GM12873 (cell line): Measurements from ENCODE around the gene MTARC1.

ENCODE experiments used
- TF ChIP-seq, protein P1 (sequence below): IDR thresholded peaks from 2 replicates; pipeline ENCODE4 v1.5.1; 2012; ENCODE audit warnings: low read depth, mild to moderate bottlenecking, moderate library complexity, low read length, control low read depth; ENCODE audit not compliant: insufficient read depth; ENCODE audit errors: missing control alignments

MTARC1 gene

GRCh38 chr1:220786057-220786336, 716 bp upstream of the MTARC1 start:
- TF ChIP-seq, protein P1, sequence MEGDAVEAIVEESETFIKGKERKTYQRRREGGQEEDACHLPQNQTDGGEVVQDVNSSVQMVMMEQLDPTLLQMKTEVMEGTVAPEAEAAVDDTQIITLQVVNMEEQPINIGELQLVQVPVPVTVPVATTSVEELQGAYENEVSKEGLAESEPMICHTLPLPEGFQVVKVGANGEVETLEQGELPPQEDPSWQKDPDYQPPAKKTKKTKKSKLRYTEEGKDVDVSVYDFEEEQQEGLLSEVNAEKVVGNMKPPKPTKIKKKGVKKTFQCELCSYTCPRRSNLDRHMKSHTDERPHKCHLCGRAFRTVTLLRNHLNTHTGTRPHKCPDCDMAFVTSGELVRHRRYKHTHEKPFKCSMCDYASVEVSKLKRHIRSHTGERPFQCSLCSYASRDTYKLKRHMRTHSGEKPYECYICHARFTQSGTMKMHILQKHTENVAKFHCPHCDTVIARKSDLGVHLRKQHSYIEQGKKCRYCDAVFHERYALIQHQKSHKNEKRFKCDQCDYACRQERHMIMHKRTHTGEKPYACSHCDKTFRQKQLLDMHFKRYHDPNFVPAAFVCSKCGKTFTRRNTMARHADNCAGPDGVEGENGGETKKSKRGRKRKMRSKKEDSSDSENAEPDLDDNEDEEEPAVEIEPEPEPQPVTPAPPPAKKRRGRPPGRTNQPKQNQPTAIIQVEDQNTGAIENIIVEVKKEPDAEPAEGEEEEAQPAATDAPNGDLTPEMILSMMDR = no peak

DNA sequence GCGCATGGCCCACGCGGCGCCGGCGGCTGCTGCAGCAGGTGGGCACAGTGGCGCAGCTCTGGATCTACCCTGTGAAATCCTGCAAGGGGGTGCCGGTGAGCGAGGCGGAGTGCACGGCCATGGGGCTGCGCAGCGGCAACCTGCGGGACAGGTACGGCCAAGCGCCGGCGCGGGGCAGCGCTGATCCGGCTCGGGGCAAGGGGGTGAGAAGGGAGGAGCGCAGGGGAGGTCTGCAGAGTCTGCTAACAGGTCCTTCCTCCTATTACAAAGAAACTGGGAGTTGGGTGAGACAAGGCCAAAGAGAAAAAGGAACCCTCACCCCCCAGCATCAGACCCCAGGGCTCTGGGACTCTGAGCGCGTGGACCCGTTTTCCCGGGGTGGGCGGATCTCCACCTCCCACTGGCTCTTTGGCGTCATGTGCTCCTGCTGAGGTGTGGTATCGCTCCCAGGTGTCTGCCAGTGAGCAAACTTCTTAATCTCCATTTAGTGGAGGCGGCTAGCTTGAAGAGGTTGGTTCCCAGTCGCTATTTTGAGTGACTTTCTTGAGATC, 431 bp downstream of the MTARC1 start:
- TF ChIP-seq, protein P1 = no peak

DNA sequence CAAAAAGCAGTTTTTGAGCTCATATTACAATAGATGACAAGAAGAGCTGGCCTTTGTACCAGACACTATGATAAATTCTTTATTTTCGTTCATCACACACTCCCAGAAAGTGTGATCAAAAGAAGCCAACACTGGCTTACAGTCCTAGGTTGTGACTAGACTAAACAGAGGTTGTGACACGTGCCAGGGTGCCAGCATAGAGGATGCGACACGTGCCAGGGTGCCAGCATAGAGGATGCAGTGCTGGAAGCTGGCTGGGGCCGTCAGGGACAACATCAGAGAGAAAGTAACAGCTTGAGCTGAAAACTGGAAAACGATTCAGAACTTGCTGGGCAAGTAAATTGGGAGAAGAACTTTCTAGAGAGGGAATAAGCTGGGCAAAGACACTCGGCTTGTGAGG, 2.2 kb downstream of the MTARC1 start:
- TF ChIP-seq, protein P1 = no peak

DNA sequence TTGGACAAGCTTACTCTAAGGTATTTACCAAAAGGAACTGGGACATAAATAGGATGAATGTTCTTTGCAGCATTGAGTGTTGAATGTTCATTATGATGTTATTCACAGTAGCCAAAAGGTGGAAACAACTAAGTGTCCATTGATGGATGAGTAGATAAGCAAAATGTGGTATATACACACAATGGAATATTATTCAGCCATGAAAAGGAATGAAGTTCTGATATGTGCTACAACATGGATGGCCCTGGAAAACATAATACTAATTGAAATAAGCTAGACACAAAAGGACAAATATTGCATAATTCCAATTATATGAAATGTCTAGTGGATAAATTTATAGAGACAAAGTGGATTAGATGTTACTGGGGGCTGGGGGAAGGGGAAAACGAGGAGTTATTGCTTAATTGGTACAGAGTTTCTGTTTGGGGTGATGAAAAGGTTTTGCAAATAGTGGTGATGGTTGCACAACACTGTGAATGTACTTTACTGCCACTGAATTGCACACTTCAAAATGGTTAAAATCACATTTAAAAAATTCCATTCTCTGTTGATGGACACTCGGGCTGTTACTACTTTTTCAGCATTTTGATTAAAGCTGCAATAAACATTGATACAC, 2.9 kb downstream of the MTARC1 start:
- TF ChIP-seq, protein P1 = no peak

- TF ChIP-seq, protein P1 = no peak
Measured at GRCh38 chr1:220791285-220791684, 4.6 kb downstream of the MTARC1 start.

DNA sequence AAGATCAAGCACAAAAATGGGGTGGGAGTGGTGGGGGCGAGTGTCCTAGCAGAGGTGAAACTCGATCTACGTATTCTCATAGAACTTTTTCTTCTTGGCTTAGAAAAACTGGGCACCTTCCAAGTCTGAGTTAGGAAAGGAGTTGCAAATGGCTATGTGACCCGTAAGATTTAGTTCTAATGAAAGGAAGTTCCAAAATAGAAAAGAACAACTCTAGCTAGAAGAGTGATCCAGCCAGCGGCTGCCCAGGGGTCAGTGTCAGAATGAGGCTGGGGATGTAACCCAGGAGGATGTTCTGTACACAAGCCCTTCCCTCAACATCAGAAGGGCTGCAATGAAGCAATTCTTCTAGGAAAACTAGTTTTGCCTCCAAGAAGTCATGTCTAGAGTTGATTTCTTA, 5.2 kb downstream of the MTARC1 start:
- TF ChIP-seq, protein P1 = no peak

DNA sequence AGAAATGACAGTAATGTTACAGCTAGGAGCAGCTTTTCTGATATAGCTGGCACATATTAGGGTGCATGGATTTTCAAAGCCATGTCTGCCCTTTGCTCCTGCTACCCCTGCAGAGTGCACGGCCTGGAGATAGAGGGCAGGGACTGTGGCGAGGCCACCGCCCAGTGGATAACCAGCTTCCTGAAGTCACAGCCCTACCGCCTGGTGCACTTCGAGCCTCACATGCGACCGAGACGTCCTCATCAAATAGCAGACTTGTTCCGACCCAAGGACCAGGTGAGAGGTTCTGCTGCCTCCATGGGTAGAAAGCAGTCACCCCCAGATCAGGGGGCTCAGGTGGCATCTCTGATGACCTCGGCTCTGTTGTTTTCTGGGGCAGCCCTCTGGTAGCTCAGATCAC, 9.8 kb downstream of the MTARC1 start:
- TF ChIP-seq, protein P1 = no peak

GRCh38 chr1:220797044-220797443, 10.3 kb downstream of the MTARC1 start:
- TF ChIP-seq, protein P1 = no peak
